Endothelial cell (in vitro differentiated cells): ENCODE results near the gene RAP1GAP. TPM values are rescaled to one million over a fixed set of nuclear protein-coding genes. Genes with fewer than 3 reads are reported as not detected.

Experiments used
- DNase-seq: peaks from one replicate; pipeline ENCODE4 v3.0.0; 2021; ENCODE audit warnings: low spot score
- H3K27ac Mint-ChIP-seq: one replicate; pipeline ENCODE4 v1.8.0; 2021; ENCODE audit warnings: mixed read lengths, inconsistent platforms; ENCODE audit not compliant: unreplicated experiment
- H3K27me3 Mint-ChIP-seq: one replicate; pipeline ENCODE4 v1.8.0; 2021; ENCODE audit warnings: mild to moderate bottlenecking, moderate library complexity, mixed read lengths, inconsistent platforms; ENCODE audit not compliant: unreplicated experiment
- H3K36me3 Mint-ChIP-seq: one replicate; pipeline ENCODE4 v1.8.0; 2021; ENCODE audit warnings: mild to moderate bottlenecking, low read depth, mixed read lengths, inconsistent platforms; ENCODE audit not compliant: unreplicated experiment
- H3K4me1 Mint-ChIP-seq: one replicate; pipeline ENCODE4 v1.8.0; 2021; ENCODE audit warnings: mild to moderate bottlenecking, mixed read lengths, inconsistent platforms; ENCODE audit not compliant: unreplicated experiment
- H3K4me3 Mint-ChIP-seq: one replicate; pipeline ENCODE4 v1.8.0; 2021; ENCODE audit warnings: mild to moderate bottlenecking, mixed read lengths, inconsistent platforms; ENCODE audit not compliant: unreplicated experiment
- H3K9me3 Mint-ChIP-seq: one replicate; pipeline ENCODE4 v1.8.0; 2021; ENCODE audit warnings: mixed read lengths, inconsistent platforms; ENCODE audit not compliant: unreplicated experiment
- CTCF ChIP-seq: fragments of 200-600 bp; sonication (generic); IDR thresholded peaks from one replicate; pipeline ENCODE4 v1.5.0; 2021; ENCODE audit warnings: antibody characterized with exemption; ENCODE audit not compliant: unreplicated experiment
- total RNA-seq: library from RNA; stranded (reverse); fragmentation: NEBNext Ultra II Directional; extraction: Animal tissue kit (Norgen Biotek cat#: 25700); gene quantifications from one replicate; pipeline ENCODE4 v1.2.1, GENCODE V29; 2021; ENCODE audit not compliant: unreplicated experiment

The RAP1GAP gene
- total RNA-seq, 1 donor from 2014 or later: 0.56 TPM

- Mint-ChIP-seq H3K27me3 (peaks cover 4% of the 10 kb centered on the region), H3K4me3 (peak overlapping the region; percentile 2), H3K4me1 (peaks cover 10% of the 10 kb centered on the region), H3K27ac (no peak overlapping the region), H3K9me3 (no peaks in the 10 kb centered on the region), H3K36me3 (no peaks in the 10 kb centered on the region)
- no peak for DNase-seq
- no peak for TF ChIP-seq CTCF
Measured at GRCh38 chr1:21576031-21576797, 92.9 kb downstream of the RAP1GAP start.

- H3K4me3 Mint-ChIP-seq: no peak overlapping the region
- no peak for TF ChIP-seq CTCF
- no peaks in the 10 kb centered on the region for H3K36me3 Mint-ChIP-seq
- H3K9me3 Mint-ChIP-seq: no peaks in the 10 kb centered on the region
- no peak for DNase-seq
- H3K27ac Mint-ChIP-seq: no peak overlapping the region
- peaks cover 10% of the 10 kb centered on the region for H3K4me1 Mint-ChIP-seq
- H3K27me3 Mint-ChIP-seq: peaks cover 4% of the 10 kb centered on the region
Measured at GRCh38 chr1:21575351-21575942, 93.7 kb downstream of the RAP1GAP start.

GRCh38 chr1:21574466-21575151, 94.5 kb downstream of the RAP1GAP start:
- DNase-seq: peak; percentile 44
- Mint-ChIP-seq H3K9me3 (no peaks in the 10 kb centered on the region), H3K4me3 (no peak overlapping the region), H3K27ac (peak overlapping the region; percentile 84), H3K27me3 (peaks cover 4% of the 10 kb centered on the region), H3K4me1 (peaks cover 10% of the 10 kb centered on the region), H3K36me3 (no peaks in the 10 kb centered on the region)
- TF ChIP-seq CTCF: no peak

GRCh38 chr1:21573971-21574465, 95.1 kb downstream of the RAP1GAP start:
- peak; percentile 16 for TF ChIP-seq CTCF
- DNase-seq: peak; percentile 71
- H3K4me3 Mint-ChIP-seq: no peak overlapping the region
- H3K27ac Mint-ChIP-seq: peak overlapping the region; percentile 84
- H3K36me3 Mint-ChIP-seq: no peaks in the 10 kb centered on the region
- H3K9me3 Mint-ChIP-seq: no peaks in the 10 kb centered on the region
- H3K4me1 Mint-ChIP-seq: peaks cover 10% of the 10 kb centered on the region
- H3K27me3 Mint-ChIP-seq: peaks cover 4% of the 10 kb centered on the region
